Endothelial cell of umbilical vein (primary cell): ENCODE measurements around the gene SLC17A9. TPM values are rescaled to one million over a fixed set of nuclear protein-coding genes. Genes with fewer than 3 reads are reported as not detected.

Source experiments
- BruUV-seq: library from RNA; stranded (reverse); fragments of 400-500 nt; replicated peaks from 2 replicates; lab custom pipeline; 2021; lab: Mats Ljungman, UMichigan
- CTCF ChIA-PET: fragments of 300-600, 350-600 bp; sonication (Branson Sonifier 250); formaldehyde crosslinking; loops from one replicate; lab custom pipeline; 2021; ENCODE audit warnings: antibody characterized with exemption, inconsistent platforms; lab: Charles Lee
- POLR2A ChIA-PET: fragments of 300-600, 350-600 bp; sonication (Branson Sonifier 250); formaldehyde crosslinking; loops from one replicate; lab custom pipeline; 2021; ENCODE audit warnings: antibody characterized with exemption, inconsistent platforms; lab: Charles Lee
- DNase-seq: peaks from one replicate; pipeline ENCODE4 v3.0.0-alpha.2; 2011; ENCODE audit warnings: low read depth, low spot score
- FAIRE-seq: peaks from 2 replicates; lab custom pipeline; 2011; peaks lifted over from hg19 to GRCh38; lab: Jason Lieb, UNC
- H2AFZ ChIP-seq: 2 replicates; pipeline ENCODE4 v1.6.0; 2012; ENCODE audit warnings: low read depth, low read length, control low read depth, inconsistent platforms
- H3K27ac ChIP-seq: 2 replicates; pipeline ENCODE4 v1.5.1; 2011; ENCODE audit warnings: low read depth, mild to moderate bottlenecking, control low read depth, low read length, moderate library complexity; ENCODE audit not compliant: insufficient read depth
- H3K27me3 ChIP-seq, 2 experiments: 2 replicates each; pipeline versions ENCODE4 v1.6.0 to v1.6.1; 2011; ENCODE audit warnings: low read length in 2 of 2, mixed read lengths in 1 of 2; ENCODE audit not compliant: control insufficient read depth in 2 of 2, insufficient read depth in 2 of 2
- H3K36me3 ChIP-seq, 2 experiments: 2 replicates in 1 of 2; 3 replicates in 1 of 2; pipeline ENCODE4 v1.5.1; 2011; ENCODE audit warnings: low read length in 2 of 2, mild to moderate bottlenecking in 1 of 2, moderate library complexity in 1 of 2; ENCODE audit not compliant: control insufficient read depth in 2 of 2, insufficient read depth in 2 of 2; ENCODE audit errors: extremely low read depth in 1 of 2
- H3K4me1 ChIP-seq: 3 replicates; pipeline ENCODE4 v1.5.1; 2011; ENCODE audit warnings: mild to moderate bottlenecking, low read length; ENCODE audit not compliant: control insufficient read depth, insufficient read depth; ENCODE audit errors: extremely low read depth
- H3K4me2 ChIP-seq: 2 replicates; pipeline ENCODE4 v1.6.1; 2011; ENCODE audit warnings: low read length, control low read depth, mixed read lengths; ENCODE audit not compliant: insufficient read depth
- H3K4me3 ChIP-seq, 3 experiments: fragments of 200-600 bp in 1 of 3; sonication (generic), shearing (Covaris generic) in 1 of 3; replicated peaks in 1 of 3; 2 replicates each; pipeline ENCODE4 v1.5.1; 2011 to 2016; ENCODE audit warnings: control low read depth in 3 of 3, low read length in 3 of 3, mild to moderate bottlenecking in 2 of 3, inconsistent platforms in 1 of 3, low read depth in 1 of 3, moderate library complexity in 1 of 3; ENCODE audit not compliant: insufficient read depth in 1 of 3
- H3K79me2 ChIP-seq: 2 replicates; pipeline ENCODE4 v1.6.0; 2012; ENCODE audit warnings: low read length, inconsistent platforms; ENCODE audit not compliant: control insufficient read depth, insufficient read depth
- H3K9ac ChIP-seq: replicated peaks from 2 replicates; pipeline ENCODE3; 2011; ENCODE audit warnings: low read length, control low read depth; ENCODE audit not compliant: insufficient read depth; ENCODE audit errors: extremely low read depth
- H3K9me1 ChIP-seq: replicated peaks from 3 replicates; pipeline ENCODE4 v1.6.0; 2011; ENCODE audit warnings: mild to moderate bottlenecking, low read length; ENCODE audit not compliant: control insufficient read depth, insufficient read depth; ENCODE audit errors: extremely low read depth
- H3K9me3 ChIP-seq: replicated peaks from 2 replicates; pipeline ENCODE4 v1.5.1; 2012; ENCODE audit warnings: low read length, inconsistent platforms; ENCODE audit not compliant: control insufficient read depth, insufficient read depth
- H4K20me1 ChIP-seq: replicated peaks from 2 replicates; pipeline ENCODE3; 2011; ENCODE audit warnings: mild to moderate bottlenecking, low read length; ENCODE audit not compliant: control insufficient read depth, insufficient read depth; ENCODE audit errors: extremely low read depth
- EZH2 ChIP-seq: IDR thresholded peaks from 2 replicates; pipeline ENCODE4 v1.6.1; 2012; ENCODE audit warnings: borderline replicate concordance, low read depth, mild to moderate bottlenecking, moderate library complexity, low read length, inconsistent platforms; ENCODE audit not compliant: severe bottlenecking
- FOS ChIP-seq: IDR thresholded peaks from 2 replicates; pipeline ENCODE4 v1.6.1; 2011; ENCODE audit warnings: mild to moderate bottlenecking, low read length, moderate library complexity, borderline replicate concordance; ENCODE audit not compliant: insufficient read depth
- GATA2 ChIP-seq: IDR thresholded peaks from 2 replicates; pipeline ENCODE4 v1.7.0; 2011; ENCODE audit warnings: low read depth, mild to moderate bottlenecking, moderate library complexity, mixed read lengths, low read length; ENCODE audit not compliant: insufficient read length, insufficient read depth
- JUN ChIP-seq: IDR thresholded peaks from 2 replicates; pipeline ENCODE4 v1.6.1; 2011; ENCODE audit warnings: borderline replicate concordance, low read depth; ENCODE audit not compliant: insufficient read length, insufficient read depth
- MYC ChIP-seq: IDR thresholded peaks from one replicate; pipeline ENCODE4 v1.6.1; 2011; ENCODE audit warnings: mild to moderate bottlenecking, low read depth, low read length
- POLR2A ChIP-seq: IDR thresholded peaks from 2 replicates; pipeline ENCODE4 v1.6.1; 2012; ENCODE audit warnings: low read depth, mild to moderate bottlenecking, control low read depth, low read length
- POLR2AphosphoS5 ChIP-seq: IDR thresholded peaks from 2 replicates; pipeline ENCODE4 v1.6.1; 2012; ENCODE audit warnings: low read depth, mild to moderate bottlenecking, control low read depth, low read length, moderate library complexity; ENCODE audit not compliant: insufficient read depth
- dilution Hi-C: fragments of 300-500 bp; cut with MboI; formaldehyde crosslinking; loops from one replicate; pipeline ENCODE4 v1.15.0; 2019; ENCODE audit warnings: low sequenced_read_pairs; ENCODE audit not compliant: extremely low pct_ligation_motif_present
- intact Hi-C: fragments of 100-400 bp; cut with micrococcal nuclease; formaldehyde crosslinking; loops from one replicate; pipeline ENCODE4 v1.10.0; 2022
- polyA plus RNA-seq, 4 experiments: library from polyadenylated mRNA; depleted of rRNA in 3 of 4; stranded (reverse) in 3 of 4; unstranded in 1 of 4; fragments of >200 nt; gene quantifications; 2 replicates each; pipeline versions ENCODE4 v1.2.1 to v1.2.3, GENCODE V29; 2011 to 2012; ENCODE audit warnings: missing spikeins in 1 of 4
- total RNA-seq: library from RNA; stranded (reverse); gene quantifications from 2 replicates; pipeline ENCODE4 v1.2.3, GENCODE V29; 2021
- TF ChIP-seq, protein P1 (sequence below), 2 donors: IDR thresholded peaks; 1 replicate in 1 of 2; 2 replicates in 1 of 2; pipeline ENCODE4 v1.5.1; 2011; ENCODE audit warnings: low read length in 2 of 2, mild to moderate bottlenecking in 2 of 2, moderate library complexity in 2 of 2, control low read depth in 1 of 2, inconsistent platforms in 1 of 2, low read depth in 1 of 2; ENCODE audit not compliant: insufficient read depth in 1 of 2; ENCODE audit errors: extremely low read depth in 1 of 2
- TF ChIP-seq, protein P2 (sequence below): IDR thresholded peaks from 2 replicates; pipeline ENCODE4 v1.6.1; 2011; ENCODE audit not compliant: insufficient read depth, insufficient read length

Gene SLC17A9
- total and polyA plus RNA-seq, 2 donors (not counting 3 experiments of a cell fraction or from before 2014, with no cell fraction given): 38.2 to 44.5 TPM

DNA sequence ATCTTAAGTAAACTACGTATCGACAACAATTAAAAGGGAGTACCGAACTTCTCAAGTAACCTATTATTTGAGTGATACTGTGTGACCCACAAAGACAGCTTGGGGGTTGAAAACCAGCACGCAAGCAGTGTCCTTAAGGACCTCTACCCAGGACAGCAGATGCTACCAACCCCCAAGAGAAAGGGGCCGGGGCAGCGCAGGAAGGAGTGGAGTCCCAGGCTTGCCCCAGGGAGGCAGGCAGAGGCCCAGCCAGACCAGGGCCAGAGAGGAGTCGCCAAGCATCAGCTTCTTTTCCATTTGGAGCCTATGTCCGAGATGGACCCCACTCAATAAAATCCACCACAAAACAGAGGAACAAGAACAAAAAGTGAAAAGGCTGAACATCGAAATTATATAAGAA, 38.1 kb upstream of the SLC17A9 start:
- TF ChIP-seq POLR2A: no peak
- TF ChIP-seq, protein P1, sequence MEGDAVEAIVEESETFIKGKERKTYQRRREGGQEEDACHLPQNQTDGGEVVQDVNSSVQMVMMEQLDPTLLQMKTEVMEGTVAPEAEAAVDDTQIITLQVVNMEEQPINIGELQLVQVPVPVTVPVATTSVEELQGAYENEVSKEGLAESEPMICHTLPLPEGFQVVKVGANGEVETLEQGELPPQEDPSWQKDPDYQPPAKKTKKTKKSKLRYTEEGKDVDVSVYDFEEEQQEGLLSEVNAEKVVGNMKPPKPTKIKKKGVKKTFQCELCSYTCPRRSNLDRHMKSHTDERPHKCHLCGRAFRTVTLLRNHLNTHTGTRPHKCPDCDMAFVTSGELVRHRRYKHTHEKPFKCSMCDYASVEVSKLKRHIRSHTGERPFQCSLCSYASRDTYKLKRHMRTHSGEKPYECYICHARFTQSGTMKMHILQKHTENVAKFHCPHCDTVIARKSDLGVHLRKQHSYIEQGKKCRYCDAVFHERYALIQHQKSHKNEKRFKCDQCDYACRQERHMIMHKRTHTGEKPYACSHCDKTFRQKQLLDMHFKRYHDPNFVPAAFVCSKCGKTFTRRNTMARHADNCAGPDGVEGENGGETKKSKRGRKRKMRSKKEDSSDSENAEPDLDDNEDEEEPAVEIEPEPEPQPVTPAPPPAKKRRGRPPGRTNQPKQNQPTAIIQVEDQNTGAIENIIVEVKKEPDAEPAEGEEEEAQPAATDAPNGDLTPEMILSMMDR (IDR thresholded peaks at IDR 0.05; ENCODE audit: extremely low read depth in 1 of 2, insufficient read depth in 1 of 2, low read depth in 1 of 2, low read length in 2 of 2): no peak
- TF ChIP-seq MYC: no peak
- no peak for TF ChIP-seq EZH2
- no peak for TF ChIP-seq JUN
- peaks cover 16% of the 10 kb centered on the region for H4K20me1 ChIP-seq
- no peak overlapping the region for H3K4me3 ChIP-seq
- DNase-seq (no peak), FAIRE-seq (no peak)
- H3K4me2 ChIP-seq: no peak overlapping the region
- peaks cover 95% of the 10 kb centered on the region for H3K79me2 ChIP-seq
- no TSS peak for BruUV-seq
- CTCF ChIA-PET: interaction anchor here (0.8 to 3.3 kb wide), 2 partner anchors 13 to 54 kb away, joined by 3 to 21 read pairs; no protein-coding TSS in a partner anchor
- H3K9me3 ChIP-seq: no peaks in the 10 kb centered on the region
- no peaks in the 10 kb centered on the region for H3K27me3 ChIP-seq
- intact Hi-C loops (no loop called here), dilution Hi-C loops (no loop called here)
- POLR2A ChIA-PET: no interaction called here
- H3K9ac ChIP-seq: no peak overlapping the region
- H3K27ac ChIP-seq: no peak overlapping the region
- H3K4me1 ChIP-seq: no peaks in the 10 kb centered on the region
- no peaks in the 10 kb centered on the region for H3K9me1 ChIP-seq
- H3K36me3 ChIP-seq: peaks cover 14 to 27% of the 10 kb centered on the region in 2 experiments
- no peak overlapping the region for H2AFZ ChIP-seq

DNA sequence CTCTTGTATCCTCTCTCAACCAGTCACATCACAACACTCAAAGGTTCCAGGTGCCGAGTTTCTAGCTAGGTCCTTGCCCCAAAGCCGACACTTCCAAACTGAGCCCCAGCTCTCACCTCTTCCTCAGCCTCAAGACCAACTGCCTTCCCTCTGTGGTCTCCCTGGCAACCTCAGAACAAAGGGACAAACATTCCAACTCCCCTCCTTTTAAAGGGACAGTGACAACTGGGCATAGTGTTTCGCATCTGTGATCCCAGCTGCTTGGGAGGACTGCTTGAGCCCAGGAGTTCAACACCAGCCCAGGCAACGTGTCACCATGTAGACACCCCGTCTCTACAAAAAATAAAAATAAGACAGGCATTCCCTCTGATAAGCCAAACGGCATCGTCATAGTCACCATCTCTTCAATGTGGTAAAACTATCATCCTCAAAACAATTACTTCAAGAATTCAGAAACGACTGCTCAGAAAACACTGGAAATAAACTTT, 37.5 kb upstream of the SLC17A9 start:
- no peaks in the 10 kb centered on the region for H3K27me3 ChIP-seq
- H3K27ac ChIP-seq: peak overlapping the region; percentile 18
- POLR2A ChIA-PET: interaction anchor here (0.6 kb wide), 1 partner anchor 10 kb away, joined by 3 read pairs; no protein-coding TSS in a partner anchor
- CTCF ChIA-PET: interaction anchor here (0.8 to 3.3 kb wide), 2 partner anchors 13 to 55 kb away, joined by 3 to 21 read pairs; no protein-coding TSS in a partner anchor
- H3K4me1 ChIP-seq: no peaks in the 10 kb centered on the region
- FAIRE-seq (peak; percentile 53), DNase-seq (peak; percentile 58)
- H4K20me1 ChIP-seq: peaks cover 16% of the 10 kb centered on the region
- no peaks in the 10 kb centered on the region for H3K9me1 ChIP-seq
- H3K4me3 ChIP-seq: no peak overlapping the region
- dilution Hi-C loops: no loop called here
- intact Hi-C loops: no loop called here
- no peak overlapping the region for H3K9ac ChIP-seq
- H3K9me3 ChIP-seq: no peaks in the 10 kb centered on the region
- no peak overlapping the region for H3K4me2 ChIP-seq
- TF ChIP-seq POLR2AphosphoS5 (no peak), POLR2A (no peak), EZH2 (no peak), FOS (no peak), JUN (no peak), MYC (no peak), GATA2 (no peak)
- TF ChIP-seq, protein P1 (IDR thresholded peaks at IDR 0.05; ENCODE audit: extremely low read depth in 1 of 2, insufficient read depth in 1 of 2, low read depth in 1 of 2, low read length in 2 of 2): no peak
- TF ChIP-seq, protein P2, sequence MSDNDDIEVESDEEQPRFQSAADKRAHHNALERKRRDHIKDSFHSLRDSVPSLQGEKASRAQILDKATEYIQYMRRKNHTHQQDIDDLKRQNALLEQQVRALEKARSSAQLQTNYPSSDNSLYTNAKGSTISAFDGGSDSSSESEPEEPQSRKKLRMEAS: no peak
- H2AFZ ChIP-seq: no peak overlapping the region
- BruUV-seq: no TSS peak
- H3K79me2 ChIP-seq: peaks cover 96% of the 10 kb centered on the region
- H3K36me3 ChIP-seq: peaks cover 11 to 23% of the 10 kb centered on the region in 2 experiments
